Measurements from ENCODE around the gene DNTT.

DNA sequence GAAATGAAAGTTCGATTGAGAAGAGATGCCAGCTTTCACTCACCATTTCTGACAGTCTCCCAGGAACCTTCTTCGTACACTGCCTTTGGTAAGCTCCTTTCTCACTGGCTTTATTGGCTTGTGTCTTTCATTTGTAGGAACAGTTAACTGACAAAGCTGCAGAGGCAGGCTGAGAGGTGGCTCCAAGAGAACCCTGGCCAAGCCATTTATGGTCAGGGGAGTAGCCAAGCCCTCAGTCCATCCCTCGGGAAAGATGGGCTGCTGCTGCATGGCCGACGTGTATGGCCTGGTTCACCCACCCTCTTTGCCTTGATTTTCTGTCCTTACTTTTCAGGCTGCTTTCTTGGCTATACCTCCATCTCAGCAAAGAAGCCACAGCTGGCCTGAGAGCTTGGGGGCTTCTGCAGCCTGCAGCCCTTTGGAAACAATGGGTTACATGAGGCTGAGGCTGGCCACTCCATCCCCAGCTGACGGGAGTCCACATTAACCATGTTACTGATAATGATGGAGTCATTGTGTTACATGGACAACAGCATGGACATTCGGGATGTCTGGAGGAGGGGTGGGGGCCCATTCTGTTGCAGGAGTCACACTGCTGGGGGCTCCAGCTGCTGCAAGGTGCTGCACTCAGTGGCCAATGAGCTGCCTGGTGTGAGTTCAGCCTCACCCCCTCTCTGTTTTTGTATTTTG, 54.8 kb downstream of the DNTT start, which contains the start of gene OPALIN:
- TF ChIP-seq, protein P1, sequence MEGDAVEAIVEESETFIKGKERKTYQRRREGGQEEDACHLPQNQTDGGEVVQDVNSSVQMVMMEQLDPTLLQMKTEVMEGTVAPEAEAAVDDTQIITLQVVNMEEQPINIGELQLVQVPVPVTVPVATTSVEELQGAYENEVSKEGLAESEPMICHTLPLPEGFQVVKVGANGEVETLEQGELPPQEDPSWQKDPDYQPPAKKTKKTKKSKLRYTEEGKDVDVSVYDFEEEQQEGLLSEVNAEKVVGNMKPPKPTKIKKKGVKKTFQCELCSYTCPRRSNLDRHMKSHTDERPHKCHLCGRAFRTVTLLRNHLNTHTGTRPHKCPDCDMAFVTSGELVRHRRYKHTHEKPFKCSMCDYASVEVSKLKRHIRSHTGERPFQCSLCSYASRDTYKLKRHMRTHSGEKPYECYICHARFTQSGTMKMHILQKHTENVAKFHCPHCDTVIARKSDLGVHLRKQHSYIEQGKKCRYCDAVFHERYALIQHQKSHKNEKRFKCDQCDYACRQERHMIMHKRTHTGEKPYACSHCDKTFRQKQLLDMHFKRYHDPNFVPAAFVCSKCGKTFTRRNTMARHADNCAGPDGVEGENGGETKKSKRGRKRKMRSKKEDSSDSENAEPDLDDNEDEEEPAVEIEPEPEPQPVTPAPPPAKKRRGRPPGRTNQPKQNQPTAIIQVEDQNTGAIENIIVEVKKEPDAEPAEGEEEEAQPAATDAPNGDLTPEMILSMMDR (IDR thresholded peaks at IDR 0.05) = no peak
- no peak for TF ChIP-seq EP300 (IDR thresholded peaks at IDR 0.05)
- no peak for TF ChIP-seq POLR2AphosphoS5 (IDR thresholded peaks at IDR 0.05)

Measured in sigmoid colon (tissue), 4 donors.